IMR-90 (cell line): ENCODE results near the gene VPREB3. TPM values are rescaled to one million over a fixed set of nuclear protein-coding genes. Genes with fewer than 3 reads are reported as not detected.

Experiments used
- polyA plus RNA-seq, 3 experiments: library from polyadenylated mRNA; depleted of rRNA; stranded (reverse); fragments of >200 nt; gene quantifications; 2 replicates each; pipeline ENCODE4 v1.2.3, GENCODE V29; 2012; ENCODE audit warnings: low replicate concordance in 1 of 3
- total RNA-seq: library from RNA; depleted of rRNA; stranded (reverse); fragments of >200 nt; gene quantifications from 2 replicates; pipeline ENCODE4 v1.2.3, GENCODE V29; 2012; rRNA removed

VPREB3 gene
- total and polyA plus RNA-seq, 2 of the 4 experiments (the other 2 are of a cell fraction): not detected

Other genes starting within 250 kb of the VPREB3 start
- gene IGLL1, start 174.1 kb downstream of the VPREB3 start, total RNA-seq: not detected in 2 replicates
- gene IGLL1, start 174.1 kb downstream of the VPREB3 start, polyA plus RNA-seq (2012; rRNA removed): not detected in 2 replicates
- under 0.01 TPM in 1 of 2 replicates, not detected in the other for gene DRICH1, start 122.1 kb downstream of the VPREB3 start, total RNA-seq
- 0.13 and 0.14 TPM in 2 replicates for gene DRICH1, start 122.1 kb downstream of the VPREB3 start, polyA plus RNA-seq (2012; rRNA removed)
- not detected in 2 replicates for gene RGL4, start 63.4 kb downstream of the VPREB3 start, total RNA-seq
- gene RGL4, start 63.4 kb downstream of the VPREB3 start, polyA plus RNA-seq (2012; rRNA removed): not detected in 2 replicates
- gene ZNF70, start 3.3 kb downstream of the VPREB3 start, total RNA-seq: 3.9 and 4.3 TPM in 2 replicates
- gene ZNF70, start 3.3 kb downstream of the VPREB3 start, polyA plus RNA-seq (2012; rRNA removed): 1.8 and 2.3 TPM in 2 replicates
- 1.7 and 2.3 TPM in 2 replicates for gene C22orf15, start 8.6 kb upstream of the VPREB3 start, total RNA-seq
- 3.1 and 3.5 TPM in 2 replicates for gene C22orf15, start 8.6 kb upstream of the VPREB3 start, polyA plus RNA-seq (2012; rRNA removed)
- 1.4 and 2.2 TPM in 2 replicates for gene CHCHD10, start 13.5 kb upstream of the VPREB3 start, total RNA-seq
- 10.8 and 11.2 TPM in 2 replicates for gene CHCHD10, start 13.5 kb upstream of the VPREB3 start, polyA plus RNA-seq (2012; rRNA removed)
- 1.4 and 2.2 TPM in 2 replicates for gene MMP11, start 18.4 kb upstream of the VPREB3 start, total RNA-seq
- gene MMP11, start 18.4 kb upstream of the VPREB3 start, polyA plus RNA-seq (2012; rRNA removed): 5.9 and 6.0 TPM in 2 replicates
- gene SMARCB1, start 32.5 kb upstream of the VPREB3 start, total RNA-seq: 97.5 and 110 TPM in 2 replicates
- 157 and 159 TPM in 2 replicates for gene SMARCB1, start 32.5 kb upstream of the VPREB3 start, polyA plus RNA-seq (2012; rRNA removed)
- gene DERL3, start 84.6 kb upstream of the VPREB3 start, total RNA-seq: under 0.01 and 0.18 TPM in 2 replicates
- gene DERL3, start 84.6 kb upstream of the VPREB3 start, polyA plus RNA-seq (2012; rRNA removed): 0.50 and 0.62 TPM in 2 replicates
- 2.8 and 3.2 TPM in 2 replicates for gene SLC2A11, start 103.5 kb upstream of the VPREB3 start, total RNA-seq
- 6.6 and 8.7 TPM in 2 replicates for gene SLC2A11, start 103.5 kb upstream of the VPREB3 start, polyA plus RNA-seq (2012; rRNA removed)
- 123 and 125 TPM in 2 replicates for gene MIF, start 140.0 kb upstream of the VPREB3 start, total RNA-seq
- 530 and 798 TPM in 2 replicates for gene MIF, start 140.0 kb upstream of the VPREB3 start, polyA plus RNA-seq (2012; rRNA removed)
- 13.1 and 15.1 TPM in 2 replicates for gene GSTT2B, start 206.8 kb upstream of the VPREB3 start, total RNA-seq
- 76.7 and 77.0 TPM in 2 replicates for gene GSTT2B, start 206.8 kb upstream of the VPREB3 start, polyA plus RNA-seq (2012; rRNA removed)
- gene DDTL, start 212.5 kb upstream of the VPREB3 start, total RNA-seq: 0.36 and 0.83 TPM in 2 replicates
- gene DDTL, start 212.5 kb upstream of the VPREB3 start, polyA plus RNA-seq (2012; rRNA removed): 1.5 TPM in 2 replicates
- gene DDT, start 220.0 kb upstream of the VPREB3 start, total RNA-seq: 54.8 and 58.9 TPM in 2 replicates
- gene DDT, start 220.0 kb upstream of the VPREB3 start, polyA plus RNA-seq (2012; rRNA removed): 151 and 221 TPM in 2 replicates
- gene GSTT2, start 225.7 kb upstream of the VPREB3 start, total RNA-seq: 1.1 and 1.4 TPM in 2 replicates
- gene GSTT2, start 225.7 kb upstream of the VPREB3 start, polyA plus RNA-seq (2012; rRNA removed): 4.6 and 6.9 TPM in 2 replicates